HepG2 (cell line): ENCODE data around the gene NEGR1. TPM values are rescaled to one million over a fixed set of nuclear protein-coding genes. Genes with fewer than 3 reads are reported as not detected.

ENCODE experiments used
- ATAC-seq: fragments of 200-7000 bp; cut with Tn5 transposase; 3 replicates; pipeline ENCODE4 v1.9.1; 2020; ENCODE audit warnings: mild to moderate bottlenecking, moderate library complexity
- BruUV-seq: library from RNA; stranded (reverse); fragments of 400-500 nt; replicated peaks from 2 replicates; lab custom pipeline; 2021; lab: Mats Ljungman, UMichigan
- CTCF ChIA-PET: fragments of 300-600 bp; formaldehyde crosslinking; extraction: SDS; loops from one replicate; lab custom pipeline; 2021; ENCODE audit warnings: low total read pairs, inconsistent platforms, low intra/inter-chr PET ratio; lab: Yijun Ruan, JAX
- POLR2A ChIA-PET: fragments of 350-600 bp; sonication (Branson Sonifier 250); formaldehyde crosslinking; loops from one replicate; lab custom pipeline; 2020; ENCODE audit warnings: antibody characterized with exemption, inconsistent platforms; lab: Yijun Ruan, JAX
- DNase-seq: peaks from one replicate; pipeline ENCODE4 v3.0.0-alpha.2; 2015; ENCODE audit warnings: low spot score
- FAIRE-seq: peaks from 3 replicates; lab custom pipeline; 2011; peaks lifted over from hg19 to GRCh38; lab: Jason Lieb, UNC
- H2AFZ ChIP-seq: one replicate; pipeline ENCODE4 v1.6.1; 2011; ENCODE audit warnings: low read length, inconsistent platforms
- H3K27ac ChIP-seq: fragments of 300-600 bp; 3 replicates; pipeline ENCODE4 v1.8.0; 2011; ENCODE audit warnings: mixed run types, mild to moderate bottlenecking, mixed read lengths, low read length, inconsistent platforms; ENCODE audit not compliant: insufficient read depth; ENCODE audit errors: extremely low read length
- H3K27me3 ChIP-seq, 2 experiments: fragments of 200-600 bp in 1 of 2; 2 replicates in 1 of 2; 3 replicates in 1 of 2; pipeline versions ENCODE4 v1.6.0 to v1.8.0; 2011; ENCODE audit warnings: low read length in 2 of 2, mild to moderate bottlenecking in 2 of 2, moderate library complexity in 2 of 2, inconsistent platforms in 1 of 2; ENCODE audit not compliant: insufficient read depth in 2 of 2, control insufficient read depth in 1 of 2
- H3K36me3 ChIP-seq, 2 experiments: fragments of 200-600 bp in 1 of 2; replicated peaks in 1 of 2; 2 replicates in 1 of 2; 3 replicates in 1 of 2; pipeline versions ENCODE4 v1.5.1 to v1.8.0; 2011; ENCODE audit warnings: low read length in 2 of 2, inconsistent platforms in 1 of 2; ENCODE audit not compliant: insufficient read depth in 2 of 2, control insufficient read depth in 1 of 2
- H3K4me1 ChIP-seq: 2 replicates; pipeline ENCODE4 v1.5.1; 2012; ENCODE audit warnings: low read length, inconsistent platforms; ENCODE audit not compliant: insufficient read depth
- H3K4me2 ChIP-seq: 2 replicates; pipeline ENCODE4 v1.6.0; 2011; ENCODE audit warnings: low read depth, low read length, inconsistent platforms
- H3K4me3 ChIP-seq, 3 experiments: fragments of 200-600 bp in 1 of 3; sonication (generic), shearing (Covaris generic) in 1 of 3; replicated peaks in 1 of 3; 2 replicates each; pipeline ENCODE4 v1.5.1; 2011 to 2016; ENCODE audit warnings: low read length in 3 of 3, inconsistent platforms in 2 of 3, low read depth in 2 of 3, mild to moderate bottlenecking in 2 of 3, control low read depth in 1 of 3, mixed read lengths in 1 of 3; ENCODE audit not compliant: insufficient read depth in 1 of 3
- H3K79me2 ChIP-seq: one replicate; pipeline ENCODE4 v1.6.1; 2011; ENCODE audit warnings: low read length, inconsistent platforms; ENCODE audit not compliant: insufficient read depth
- H3K9ac ChIP-seq: 2 replicates; pipeline ENCODE4 v1.6.0; 2011; ENCODE audit warnings: mild to moderate bottlenecking, low read depth, low read length, inconsistent platforms; ENCODE audit not compliant: insufficient read depth
- H3K9me3 ChIP-seq: 2 replicates; pipeline ENCODE4 v1.5.1; 2012; ENCODE audit warnings: mild to moderate bottlenecking, low read length
- H4K20me1 ChIP-seq: 2 replicates; pipeline ENCODE4 v1.6.0; 2011; ENCODE audit warnings: inconsistent platforms, mild to moderate bottlenecking, low read length, moderate library complexity; ENCODE audit not compliant: insufficient read depth
- HOXA9 ChIP-seq: sonication (generic); formaldehyde crosslinking; IDR thresholded peaks from 2 replicates; pipeline ENCODE4 v1.8.1; 2022; ENCODE audit warnings: missing genetic modification reagents, mild to moderate bottlenecking, moderate library complexity, borderline replicate concordance
- MXD4 ChIP-seq: IDR thresholded peaks from 2 replicates; pipeline ENCODE4 v1.6.1; 2016; ENCODE audit warnings: mild to moderate bottlenecking, missing biosample characterization, missing genetic modification reagents
- SMAD3 ChIP-seq: sonication (generic); formaldehyde crosslinking; IDR thresholded peaks from 2 replicates; pipeline ENCODE4 v1.4.0; 2020; ENCODE audit warnings: missing genetic modification reagents
- TCF7 ChIP-seq: sonication (generic); IDR thresholded peaks from 2 replicates; pipeline ENCODE4 v1.6.1; 2016; ENCODE audit warnings: antibody characterized with exemption, low read depth
- ZNF232 ChIP-seq: sonication (generic); formaldehyde crosslinking; IDR thresholded peaks from 2 replicates; pipeline ENCODE4 v1.4.0; 2020; ENCODE audit warnings: missing genetic modification reagents, borderline replicate concordance
- ZNF549 ChIP-seq: sonication (generic); formaldehyde crosslinking; IDR thresholded peaks from 2 replicates; pipeline ENCODE4 v1.5.0; 2020; ENCODE audit warnings: missing genetic modification reagents
- ZNF562 ChIP-seq: sonication (generic); formaldehyde crosslinking; IDR thresholded peaks from 2 replicates; pipeline ENCODE4 v1.8.0; 2022; ENCODE audit warnings: missing genetic modification reagents, borderline replicate concordance
- ZNF644 ChIP-seq: IDR thresholded peaks from 2 replicates; pipeline ENCODE4 v1.6.1; 2016; ENCODE audit warnings: low read depth
- ZNF792 ChIP-seq: IDR thresholded peaks from 2 replicates; pipeline ENCODE4 v1.6.1; 2016
- WGBS: methylation state at CpG from one replicate; pipeline ENCODE4 v1.1.6; 2017; ENCODE audit warnings: low lambda C conversion rate; 5-methylcytosine and 5-hydroxymethylcytosine counted together
- in situ Hi-C: cut with HindIII; loops from 2 replicates; pipeline ENCODE4 v1.10.0; 2017; ENCODE audit warnings: low pct_unique_long_range_greater_than_20kb; ENCODE audit not compliant: extremely low pct_ligation_motif_present
- intact Hi-C: fragments of 100-400 bp; cut with micrococcal nuclease; formaldehyde crosslinking; loops from one replicate; pipeline ENCODE4 v1.10.0; 2022; ENCODE audit not compliant: unreplicated experiment
- polyA plus RNA-seq, 8 experiments: library from polyadenylated mRNA; depleted of rRNA in 3 of 8; stranded (reverse) in 7 of 8; unstranded in 1 of 8; fragments of >200 nt; fragmentation: Illumina TruSeq in 4 of 8; extraction: Trizol in 4 of 8; gene quantifications; 2 replicates each; pipeline versions ENCODE4 v1.2.1 to v1.2.3, GENCODE V29; 2011 to 2016; ENCODE audit warnings: low read depth in 4 of 8, missing spikeins in 1 of 8, mixed read lengths in 1 of 8; ENCODE audit not compliant: insufficient read depth in 1 of 8
- total RNA-seq, 5 experiments: library from RNA; depleted of rRNA; stranded (reverse); fragments of >200 nt; fragmentation: Illumina TruSeq; extraction: Trizol; gene quantifications; 2 replicates each; pipeline ENCODE4 v1.2.3, GENCODE V29; 2016; ENCODE audit warnings: low read depth in 1 of 5
- TF ChIP-seq, protein P1 (sequence below): IDR thresholded peaks from 2 replicates; pipeline ENCODE4 v1.6.1; 2018; ENCODE audit warnings: missing genetic modification reagents, mild to moderate bottlenecking, missing compliant biosample characterization
- TF ChIP-seq, protein P2 (sequence below), 2 experiments: sonication (generic) in 1 of 2; formaldehyde crosslinking in 1 of 2; IDR thresholded peaks; 2 replicates each; pipeline versions ENCODE4 v1.4.0 to v1.6.1; 2018 to 2020; ENCODE audit warnings: missing genetic modification reagents in 2 of 2, borderline replicate concordance in 1 of 2, low read depth in 1 of 2, mild to moderate bottlenecking in 1 of 2, missing biosample characterization in 1 of 2
- TF ChIP-seq, protein P3 (sequence below): sonication (generic); formaldehyde crosslinking; IDR thresholded peaks from 2 replicates; pipeline ENCODE4 v1.4.0; 2020; ENCODE audit warnings: missing genetic modification reagents, mild to moderate bottlenecking, borderline replicate concordance

Gene NEGR1
- total and polyA plus RNA-seq, 2 of the 13 experiments (the other 11 are each of a cell fraction or from before 2014, with no cell fraction given): not detected

DNA sequence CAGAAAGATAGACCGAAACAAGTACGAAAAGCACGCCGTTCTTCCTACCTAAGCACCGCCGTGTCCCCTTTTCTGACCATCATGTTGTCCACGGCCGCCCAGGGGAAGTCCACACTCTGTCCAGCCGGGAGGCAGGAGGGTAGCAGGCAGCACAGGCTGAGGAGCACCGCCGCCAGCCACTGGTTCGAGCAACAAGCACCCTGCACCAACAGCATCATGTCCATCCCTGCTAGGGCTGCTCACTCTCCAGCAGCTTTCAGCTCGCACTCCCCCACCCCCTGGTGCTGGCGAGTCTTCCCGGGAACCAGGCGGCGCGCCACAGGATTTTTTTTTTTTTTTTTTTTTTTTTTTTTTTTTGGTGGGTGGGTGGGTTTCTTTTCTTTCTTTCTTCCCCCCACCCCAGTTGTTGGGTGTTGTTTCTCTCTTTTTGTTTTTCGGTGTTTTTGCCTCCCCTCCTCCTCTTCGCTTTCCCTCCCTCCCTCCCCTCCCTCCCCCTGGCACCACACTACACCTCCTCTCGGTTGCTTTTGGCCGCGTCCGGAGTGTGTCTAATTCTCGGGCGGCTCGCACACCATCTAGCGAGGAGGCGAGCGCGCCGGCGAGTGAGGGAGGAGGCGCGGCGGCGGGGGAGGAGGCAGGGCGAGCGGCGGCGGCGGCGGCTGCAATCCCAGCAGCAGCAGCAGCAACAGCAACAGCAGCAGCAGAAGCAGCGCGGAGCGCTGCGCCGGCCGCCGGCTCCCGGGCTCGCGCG, at the start of gene NEGR1 (continued):
- TF ChIP-seq HOXA9 (CRISPR knock-in tag): no peak
- no peak for TF ChIP-seq ZNF549
- TF ChIP-seq, all 625 proteins: peak for 10

- Histone ChIP-seq H3K79me2 (no peaks in the 10 kb centered on the region), H2AFZ (no peak overlapping the region), H3K9ac (no peak overlapping the region), H3K27ac (no peak overlapping the region), H4K20me1 (no peaks in the 10 kb centered on the region), H3K4me1 (no peaks in the 10 kb centered on the region), H3K27me3 (no peaks in the 10 kb centered on the region), H3K4me3 (no peak overlapping the region), H3K9me3 (no peaks in the 10 kb centered on the region), H3K4me2 (no peak overlapping the region), H3K36me3 (no peaks in the 10 kb centered on the region)
- intact Hi-C loops: no loop called here
- 0% methylated on average over 2 of the region's 2 CpGs for WGBS
- ATAC-seq (no peak), DNase-seq (no peak), FAIRE-seq (no peak)
- POLR2A ChIA-PET: no interaction called here
- CTCF ChIA-PET: no interaction called here
- in situ Hi-C loops: no loop called here
- BruUV-seq: no TSS peak
- TF ChIP-seq, protein P1, sequence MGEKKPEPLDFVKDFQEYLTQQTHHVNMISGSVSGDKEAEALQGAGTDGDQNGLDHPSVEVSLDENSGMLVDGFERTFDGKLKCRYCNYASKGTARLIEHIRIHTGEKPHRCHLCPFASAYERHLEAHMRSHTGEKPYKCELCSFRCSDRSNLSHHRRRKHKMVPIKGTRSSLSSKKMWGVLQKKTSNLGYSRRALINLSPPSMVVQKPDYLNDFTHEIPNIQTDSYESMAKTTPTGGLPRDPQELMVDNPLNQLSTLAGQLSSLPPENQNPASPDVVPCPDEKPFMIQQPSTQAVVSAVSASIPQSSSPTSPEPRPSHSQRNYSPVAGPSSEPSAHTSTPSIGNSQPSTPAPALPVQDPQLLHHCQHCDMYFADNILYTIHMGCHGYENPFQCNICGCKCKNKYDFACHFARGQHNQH (CRISPR knock-in tag): no peak
- TF ChIP-seq ZNF792 (CRISPR knock-in tag) (no peak), ZNF232 (no peak), ZNF562 (CRISPR knock-in tag) (no peak), MXD4 (CRISPR knock-in tag) (no peak), TCF7 (no peak), ZNF644 (CRISPR knock-in tag) (no peak), SMAD3 (no peak)
- TF ChIP-seq, protein P2, sequence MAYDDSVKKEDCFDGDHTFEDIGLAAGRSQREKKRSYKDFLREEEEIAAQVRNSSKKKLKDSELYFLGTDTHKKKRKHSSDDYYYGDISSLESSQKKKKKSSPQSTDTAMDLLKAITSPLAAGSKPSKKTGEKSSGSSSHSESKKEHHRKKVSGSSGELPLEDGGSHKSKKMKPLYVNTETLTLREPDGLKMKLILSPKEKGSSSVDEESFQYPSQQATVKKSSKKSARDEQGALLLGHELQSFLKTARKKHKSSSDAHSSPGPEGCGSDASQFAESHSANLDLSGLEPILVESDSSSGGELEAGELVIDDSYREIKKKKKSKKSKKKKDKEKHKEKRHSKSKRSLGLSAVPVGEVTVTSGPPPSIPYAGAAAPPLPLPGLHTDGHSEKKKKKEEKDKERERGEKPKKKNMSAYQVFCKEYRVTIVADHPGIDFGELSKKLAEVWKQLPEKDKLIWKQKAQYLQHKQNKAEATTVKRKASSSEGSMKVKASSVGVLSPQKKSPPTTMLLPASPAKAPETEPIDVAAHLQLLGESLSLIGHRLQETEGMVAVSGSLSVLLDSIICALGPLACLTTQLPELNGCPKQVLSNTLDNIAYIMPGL (CRISPR knock-in tag; IDR thresholded peaks at IDR 0.05; ENCODE audit: borderline replicate concordance in 1 of 2, low read depth in 1 of 2): no peak
- TF ChIP-seq, protein P3, sequence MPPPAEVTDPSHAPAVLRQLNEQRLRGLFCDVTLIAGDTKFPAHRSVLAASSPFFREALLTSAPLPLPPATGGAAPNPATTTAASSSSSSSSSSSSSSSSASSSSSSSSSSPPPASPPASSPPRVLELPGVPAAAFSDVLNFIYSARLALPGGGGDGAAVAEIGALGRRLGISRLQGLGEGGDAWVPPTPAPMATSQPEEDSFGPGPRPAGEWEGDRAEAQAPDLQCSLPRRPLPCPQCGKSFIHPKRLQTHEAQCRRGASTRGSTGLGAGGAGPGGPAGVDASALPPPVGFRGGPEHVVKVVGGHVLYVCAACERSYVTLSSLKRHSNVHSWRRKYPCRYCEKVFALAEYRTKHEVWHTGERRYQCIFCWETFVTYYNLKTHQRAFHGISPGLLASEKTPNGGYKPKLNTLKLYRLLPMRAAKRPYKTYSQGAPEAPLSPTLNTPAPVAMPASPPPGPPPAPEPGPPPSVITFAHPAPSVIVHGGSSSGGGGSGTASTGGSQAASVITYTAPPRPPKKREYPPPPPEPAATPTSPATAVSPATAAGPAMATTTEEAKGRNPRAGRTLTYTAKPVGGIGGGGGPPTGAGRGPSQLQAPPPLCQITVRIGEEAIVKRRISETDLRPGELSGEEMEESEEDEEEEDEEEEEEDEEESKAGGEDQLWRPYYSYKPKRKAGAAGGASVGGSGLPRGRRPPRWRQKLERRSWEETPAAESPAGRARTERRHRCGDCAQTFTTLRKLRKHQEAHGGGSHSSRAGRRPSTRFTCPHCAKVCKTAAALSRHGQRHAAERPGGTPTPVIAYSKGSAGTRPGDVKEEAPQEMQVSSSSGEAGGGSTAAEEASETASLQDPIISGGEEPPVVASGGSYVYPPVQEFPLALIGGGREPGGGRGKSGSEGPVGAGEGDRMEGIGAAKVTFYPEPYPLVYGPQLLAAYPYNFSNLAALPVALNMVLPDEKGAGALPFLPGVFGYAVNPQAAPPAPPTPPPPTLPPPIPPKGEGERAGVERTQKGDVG (CRISPR knock-in tag): no peak
Measured at GRCh38 chr1:72326494-72326893, 44.2 kb upstream of the NEGR1 start.
